ENCODE results near the gene HSPB1.

- TF ChIP-seq CTCF (conservative IDR thresholded peaks at IDR 0.05; ENCODE audit: low read depth in 2 of 2) (no peak), ETS1 (IDR thresholded peaks at IDR 0.05) (no peak), POLR2AphosphoS5 (IDR thresholded peaks at IDR 0.05; ENCODE audit: low read depth) (no peak; the same call in 1 of the 2 replicates), EZH2 (IDR thresholded peaks at IDR 0.05; ENCODE audit: low read depth, unreplicated experiment) (no peak), EZH2phosphoT487 (IDR thresholded peaks at IDR 0.05; ENCODE audit: unreplicated experiment) (no peak), CREB1 (CRISPR knock-in tag; IDR thresholded peaks at IDR 0.05; ENCODE audit: low read depth) (no peak), JUNB (IDR thresholded peaks at IDR 0.05; ENCODE audit: unreplicated experiment) (no peak), REST (IDR thresholded peaks at IDR 0.05; ENCODE audit: unreplicated experiment) (no peak), ZNF114 (CRISPR knock-in tag; IDR thresholded peaks at IDR 0.05) (no peak), ZNF331 (CRISPR knock-in tag; IDR thresholded peaks at IDR 0.05; ENCODE audit: low read depth) (no peak), NANOG (IDR thresholded peaks at IDR 0.05; ENCODE audit: borderline replicate concordance) (no peak), ZNF462 (CRISPR knock-in tag; IDR thresholded peaks at IDR 0.05) (no peak)
Observed at GRCh38 chr7:76304888-76305375, 2.5 kb downstream of the HSPB1 start.
